CD4-positive, alpha-beta memory T cell (primary cell): ENCODE measurements around the gene PLCL1. TPM values are rescaled to one million over a fixed set of nuclear protein-coding genes. Genes with fewer than 3 reads are reported as not detected.

Experiments
- CTCF ChIA-PET: fragments of 350-600 bp; sonication (Branson Sonifier 250); formaldehyde crosslinking; loops from one replicate; lab custom pipeline; 2021; ENCODE audit warnings: inconsistent platforms; ENCODE audit not compliant: partially characterized antibody; lab: Charles Lee
- POLR2A ChIA-PET: fragments of 350-600 bp; sonication (Branson Sonifier 250); formaldehyde crosslinking; loops from one replicate; lab custom pipeline; 2021; ENCODE audit not compliant: partially characterized antibody; lab: Charles Lee
- DNase-seq, 5 donors: peaks; one replicate each; pipeline versions ENCODE4 v3.0.0 to v3.0.0-alpha.2; 2020 to 2022; ENCODE audit warnings: mixed read lengths in 1 of 5
- H3K27ac ChIP-seq: one replicate; pipeline ENCODE4 v1.7.0; 2013; ENCODE audit warnings: low read depth, low read length
- H3K27me3 ChIP-seq: 2 replicates; pipeline ENCODE4 v1.7.0; 2013; ENCODE audit warnings: mild to moderate bottlenecking, low read length, moderate library complexity; ENCODE audit not compliant: insufficient read depth
- H3K36me3 ChIP-seq: 2 replicates; pipeline ENCODE4 v1.7.0; 2013; ENCODE audit warnings: mild to moderate bottlenecking, low read length, moderate library complexity; ENCODE audit not compliant: insufficient read depth
- H3K4me1 ChIP-seq: 2 replicates; pipeline ENCODE4 v1.7.0; 2013; ENCODE audit warnings: mild to moderate bottlenecking, low read length, moderate library complexity; ENCODE audit not compliant: insufficient read depth
- H3K4me3 ChIP-seq, 2 donors: one replicate each; pipeline ENCODE4 v1.7.0; 2013; ENCODE audit warnings: low read length in 2 of 2, mild to moderate bottlenecking in 1 of 2
- H3K9me3 ChIP-seq, 2 donors: one replicate each; pipeline ENCODE4 v1.7.0; 2013; ENCODE audit warnings: low read length in 2 of 2, control low read depth in 1 of 2; ENCODE audit not compliant: control insufficient read depth in 1 of 2
- H3K27ac Mint-ChIP-seq, 7 donors: one replicate each; pipeline ENCODE4 v1.8.0; 2020 to 2021; ENCODE audit warnings: mixed read lengths in 7 of 7, mild to moderate bottlenecking in 6 of 7, inconsistent platforms in 3 of 7, moderate library complexity in 3 of 7
- H3K27me3 Mint-ChIP-seq, 2 donors: one replicate each; pipeline ENCODE4 v1.8.0; 2020 to 2021; ENCODE audit warnings: mixed read lengths in 2 of 2
- H3K36me3 Mint-ChIP-seq, 2 donors: one replicate each; pipeline ENCODE4 v1.8.0; 2020 to 2021; ENCODE audit warnings: mixed read lengths in 2 of 2, inconsistent platforms in 1 of 2, mild to moderate bottlenecking in 1 of 2
- H3K4me1 Mint-ChIP-seq, 4 donors: one replicate each; pipeline ENCODE4 v1.8.0; 2020 to 2021; ENCODE audit warnings: mixed read lengths in 4 of 4, mild to moderate bottlenecking in 1 of 4
- H3K4me3 Mint-ChIP-seq, 8 donors: one replicate each; pipeline ENCODE4 v1.8.0; 2020 to 2021; ENCODE audit warnings: mixed read lengths in 8 of 8, mild to moderate bottlenecking in 7 of 8, moderate library complexity in 6 of 8, inconsistent platforms in 3 of 8
- H3K9me3 Mint-ChIP-seq, 8 donors: one replicate each; pipeline ENCODE4 v1.8.0; 2020 to 2021; ENCODE audit warnings: mixed read lengths in 8 of 8, mild to moderate bottlenecking in 5 of 8, inconsistent platforms in 3 of 8, moderate library complexity in 1 of 8
- intact Hi-C: fragments of 100-400 bp; cut with micrococcal nuclease; formaldehyde crosslinking; loops from one replicate; pipeline ENCODE4 v1.15.1; 2023
- polyA plus RNA-seq, 2 donors: library from polyadenylated mRNA; unstranded; fragments of 300-500 nt; fragmentation: Illumina TruSeq; gene quantifications; one replicate each; pipeline ENCODE4 v1.2.3, GENCODE V29; 2021
- total RNA-seq, 2 experiments: library from RNA; stranded (reverse); gene quantifications; one replicate each; pipeline ENCODE4 v1.2.3, GENCODE V29; 2021

Gene PLCL1
- total and polyA plus RNA-seq, 4 experiments from 2014 or later = 5.5 to 17.6 (median 12.4) TPM

DNA sequence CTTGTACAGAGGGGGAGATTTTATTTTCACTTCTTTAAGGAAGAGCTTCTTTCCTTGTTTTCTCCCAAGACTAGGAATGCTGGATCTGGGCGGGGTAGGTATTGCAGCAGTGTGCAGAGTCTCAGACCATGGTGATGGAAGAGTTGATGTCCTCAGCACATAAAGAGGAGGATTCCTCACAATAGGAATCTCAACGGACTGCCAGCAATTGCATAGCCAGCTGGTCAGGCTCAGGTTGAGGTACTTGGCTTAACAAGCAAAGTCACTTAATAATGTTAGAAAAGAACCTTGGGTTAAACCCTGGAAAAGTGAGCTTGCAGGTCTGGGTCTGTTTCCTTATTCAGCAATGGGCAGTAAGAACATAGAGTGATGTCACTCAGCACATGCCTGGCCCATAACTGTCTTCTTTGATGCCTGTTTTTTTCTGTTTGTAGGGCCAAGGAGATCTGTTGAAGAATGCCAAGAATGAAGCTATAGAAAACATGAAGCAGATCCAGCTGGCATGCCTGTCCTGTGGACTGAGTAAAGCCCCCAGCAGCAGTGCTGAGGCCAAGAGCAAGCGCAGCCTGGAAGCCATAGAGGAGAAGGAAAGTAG, 342.1 kb downstream of the PLCL1 start:
- ChIA-PET POLR2A (interaction anchor here (1.6 kb wide), 1 partner anchor 8 kb away, joined by 3 read pairs; no protein-coding TSS in a partner anchor), CTCF (interaction anchor here (1.2 kb wide), 1 partner anchor 255 kb away, joined by 4 read pairs; no protein-coding TSS in a partner anchor)
- H3K4me3 Mint-ChIP-seq = no peak overlapping the region
- no peaks in the 10 kb centered on the region for H3K9me3 ChIP-seq
- H3K27me3 Mint-ChIP-seq = no peaks in the 10 kb centered on the region
- H3K36me3 Mint-ChIP-seq = peaks cover 25 to 38% of the 10 kb centered on the region in 2 donors
- no peaks in the 10 kb centered on the region for H3K4me1 ChIP-seq
- peaks cover 0 to 6% (median 1%) of the 10 kb centered on the region in 8 donors for H3K9me3 Mint-ChIP-seq
- DNase-seq = no peak
- H3K36me3 ChIP-seq = no peaks in the 10 kb centered on the region
- intact Hi-C loops = no loop called here
- H3K4me3 ChIP-seq = no peak overlapping the region
- H3K27ac Mint-ChIP-seq = peak overlapping the region in 1 of 7 donors; percentile 6
- H3K27me3 ChIP-seq = no peaks in the 10 kb centered on the region
- peaks cover 7 to 18% (median 15%) of the 10 kb centered on the region in 4 donors for H3K4me1 Mint-ChIP-seq
- no peak overlapping the region for H3K27ac ChIP-seq

DNA sequence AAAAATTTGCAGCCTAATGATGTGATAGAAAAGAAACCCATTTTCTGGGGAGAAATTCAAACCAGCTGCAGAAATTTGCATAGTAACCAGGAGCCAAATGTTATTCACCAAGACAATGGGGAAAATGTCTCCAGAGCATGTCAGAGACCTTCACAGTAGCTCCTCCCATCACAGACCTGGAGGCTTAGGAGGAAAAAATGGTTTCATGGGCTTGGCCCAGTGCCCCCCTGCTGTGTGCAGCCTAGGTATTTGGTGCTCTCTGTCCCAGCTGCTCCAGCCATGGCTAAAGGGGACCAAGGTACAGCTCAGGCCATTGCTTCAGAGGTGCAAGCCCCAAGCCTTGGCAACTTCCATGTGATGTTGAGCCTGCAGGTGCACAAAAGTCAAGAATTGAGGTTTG, 352.9 kb downstream of the PLCL1 start:
- H3K9me3 Mint-ChIP-seq = peaks cover 0 to 22% (median 8%) of the 10 kb centered on the region in 8 donors

DNA sequence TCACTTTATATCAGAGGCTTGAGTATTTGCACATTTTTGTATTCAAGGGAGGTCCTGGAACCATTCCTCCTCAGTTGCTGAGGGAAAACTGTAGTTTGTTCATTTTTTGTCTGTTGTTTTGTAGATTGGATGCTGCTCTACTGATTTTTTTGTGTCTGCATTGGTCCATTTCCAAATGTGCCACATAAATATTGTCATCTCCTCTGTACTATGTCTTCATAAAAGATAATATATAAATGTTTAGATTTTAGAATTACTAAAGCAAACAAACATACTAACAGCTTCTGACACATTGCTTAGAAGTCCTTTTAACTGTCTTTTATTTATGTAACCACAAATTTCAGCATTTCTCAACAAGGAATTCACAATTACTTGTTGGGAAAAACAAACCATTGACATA, 356.8 kb downstream of the PLCL1 start:
- POLR2A ChIA-PET = no interaction called here
- CTCF ChIA-PET = interaction anchor here (1.0 kb wide), 1 partner anchor 34 kb away, joined by 3 read pairs; no protein-coding TSS in a partner anchor
- peaks cover 3 to 8% of the 10 kb centered on the region in 2 donors for H3K36me3 Mint-ChIP-seq

More for the DNA sequence above, 352.9 kb downstream of the PLCL1 start:
- Histone ChIP-seq H3K9me3 (no peaks in the 10 kb centered on the region), H3K4me1 (no peaks in the 10 kb centered on the region), H3K36me3 (no peaks in the 10 kb centered on the region), H3K27me3 (no peaks in the 10 kb centered on the region), H3K4me3 (no peak overlapping the region), H3K27ac (no peak overlapping the region)
- no peak for DNase-seq
- H3K4me3 Mint-ChIP-seq = no peak overlapping the region
- H3K4me1 Mint-ChIP-seq = no peaks in the 10 kb centered on the region
- peaks cover 8 to 29% of the 10 kb centered on the region in 2 donors for H3K36me3 Mint-ChIP-seq
- H3K27ac Mint-ChIP-seq = no peak overlapping the region
- intact Hi-C loops = no loop called here
- no peaks in the 10 kb centered on the region for H3K27me3 Mint-ChIP-seq
- POLR2A ChIA-PET = no interaction called here
- CTCF ChIA-PET = no interaction called here

DNA sequence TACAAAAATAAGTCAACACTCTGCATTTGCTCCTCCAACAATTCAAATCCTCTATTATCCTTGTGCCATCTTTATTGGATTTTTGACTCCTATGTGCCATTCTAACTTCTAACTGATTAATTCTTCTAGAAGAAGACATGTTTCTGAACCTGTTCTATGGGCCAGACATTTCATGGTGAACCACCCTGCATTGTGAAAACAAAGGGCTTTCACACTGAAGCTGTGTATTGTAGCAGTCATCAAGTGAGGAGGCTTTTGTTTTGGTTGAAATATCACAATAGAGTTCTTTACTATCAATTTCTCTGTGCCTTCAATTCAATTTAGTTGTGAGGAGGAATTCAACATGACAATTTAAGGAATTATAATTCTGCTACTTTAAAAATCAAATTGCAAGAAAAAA, 357.9 kb downstream of the PLCL1 start:
- H3K27me3 Mint-ChIP-seq = no peaks in the 10 kb centered on the region
- H3K4me3 ChIP-seq = no peak overlapping the region
- H3K27ac Mint-ChIP-seq = no peak overlapping the region
- DNase-seq = no peak
- no peaks in the 10 kb centered on the region for H3K4me1 ChIP-seq
- ChIA-PET POLR2A (no interaction called here), CTCF (no interaction called here)
- H3K36me3 ChIP-seq = no peaks in the 10 kb centered on the region
- H3K4me1 Mint-ChIP-seq = no peaks in the 10 kb centered on the region
- no peaks in the 10 kb centered on the region for H3K9me3 ChIP-seq
- peaks cover 0 to 2% (median 0%) of the 10 kb centered on the region in 8 donors for H3K9me3 Mint-ChIP-seq
- H3K36me3 Mint-ChIP-seq = peaks cover 0 to 3% of the 10 kb centered on the region in 2 donors
- H3K4me3 Mint-ChIP-seq = no peak overlapping the region
- H3K27me3 ChIP-seq = no peaks in the 10 kb centered on the region
- intact Hi-C loops = no loop called here
- no peak overlapping the region for H3K27ac ChIP-seq

More for the DNA sequence above, 356.8 kb downstream of the PLCL1 start:
- H3K27me3 ChIP-seq = no peaks in the 10 kb centered on the region
- no peak for DNase-seq
- Mint-ChIP-seq H3K9me3 (peaks cover 0 to 11% (median 7%) of the 10 kb centered on the region in 8 donors), H3K27me3 (no peaks in the 10 kb centered on the region), H3K4me3 (no peak overlapping the region), H3K27ac (no peak overlapping the region), H3K4me1 (no peaks in the 10 kb centered on the region)
- intact Hi-C loops = no loop called here
- no peak overlapping the region for H3K27ac ChIP-seq
- H3K4me3 ChIP-seq = no peak overlapping the region
- no peaks in the 10 kb centered on the region for H3K36me3 ChIP-seq
- no peaks in the 10 kb centered on the region for H3K9me3 ChIP-seq
- no peaks in the 10 kb centered on the region for H3K4me1 ChIP-seq

DNA sequence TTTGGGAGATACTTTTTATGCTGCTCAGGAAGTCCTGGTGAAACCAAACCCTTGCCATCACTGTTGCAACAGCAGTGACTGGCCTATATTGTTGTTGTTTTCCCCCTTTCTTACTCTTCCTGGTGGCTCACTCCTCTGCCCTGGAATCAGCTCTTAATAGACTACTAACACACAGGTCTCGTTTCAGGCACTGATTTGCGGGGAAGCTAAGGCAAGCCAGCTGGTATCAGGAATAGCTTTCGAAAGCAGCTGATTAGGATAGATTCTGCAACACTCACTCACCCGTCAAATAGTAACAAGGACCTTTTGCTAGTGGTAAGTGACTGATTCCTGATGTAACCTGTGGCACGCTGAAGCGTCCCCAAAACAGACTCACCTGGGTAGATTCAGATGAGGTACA, 360.4 kb downstream of the PLCL1 start:
- Histone ChIP-seq H3K27ac (no peak overlapping the region), H3K9me3 (no peaks in the 10 kb centered on the region), H3K4me3 (no peak overlapping the region), H3K27me3 (no peaks in the 10 kb centered on the region), H3K36me3 (no peaks in the 10 kb centered on the region), H3K4me1 (no peaks in the 10 kb centered on the region)
- ChIA-PET CTCF (interaction anchor here (1.1 kb wide), 1 partner anchor 57 kb away, joined by 3 read pairs; no protein-coding TSS in a partner anchor), POLR2A (no interaction called here)
- Mint-ChIP-seq H3K4me3 (no peak overlapping the region), H3K4me1 (no peaks in the 10 kb centered on the region), H3K36me3 (no peaks in the 10 kb centered on the region), H3K27me3 (peaks cover 0 to 1% of the 10 kb centered on the region in 2 donors), H3K9me3 (no peaks in the 10 kb centered on the region), H3K27ac (no peak overlapping the region)
- no peak for DNase-seq
- intact Hi-C loops = no loop called here

DNA sequence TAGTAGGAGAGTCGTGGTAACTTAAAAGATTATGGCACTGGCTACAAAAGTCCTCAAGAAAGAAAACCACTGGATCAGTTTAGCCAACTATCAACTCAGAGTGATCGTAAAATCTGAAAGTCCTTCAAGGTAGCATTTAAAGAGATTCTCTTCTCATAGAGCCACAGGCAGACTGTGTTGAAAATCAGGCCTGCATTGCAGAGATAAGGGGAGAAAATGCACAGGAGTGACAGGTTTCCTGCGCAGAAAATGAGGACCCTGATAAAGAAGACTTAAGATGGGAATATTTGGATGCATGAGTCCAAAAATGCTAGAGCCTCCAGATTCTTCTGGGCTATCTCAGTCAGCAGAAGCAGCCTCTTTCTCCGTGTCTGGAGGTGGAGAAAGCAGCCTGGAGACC, 360.9 kb downstream of the PLCL1 start:
- CTCF ChIA-PET = interaction anchor here (1.1 kb wide), 1 partner anchor 57 kb away, joined by 3 read pairs; no protein-coding TSS in a partner anchor
- Histone ChIP-seq H3K9me3 (no peaks in the 10 kb centered on the region), H3K4me1 (no peaks in the 10 kb centered on the region), H3K27me3 (no peaks in the 10 kb centered on the region), H3K4me3 (no peak overlapping the region), H3K27ac (no peak overlapping the region), H3K36me3 (no peaks in the 10 kb centered on the region)
- no peaks in the 10 kb centered on the region for H3K4me1 Mint-ChIP-seq
- no peak overlapping the region for H3K4me3 Mint-ChIP-seq
- intact Hi-C loops = no loop called here
- H3K36me3 Mint-ChIP-seq = no peaks in the 10 kb centered on the region
- H3K27ac Mint-ChIP-seq = no peak overlapping the region
- H3K27me3 Mint-ChIP-seq = peaks cover 0 to 1% of the 10 kb centered on the region in 2 donors
- H3K9me3 Mint-ChIP-seq = no peaks in the 10 kb centered on the region
- DNase-seq = no peak
- POLR2A ChIA-PET = interaction anchor here (0.8 kb wide), 1 partner anchor 33 kb away, joined by 3 read pairs; no protein-coding TSS in a partner anchor

DNA sequence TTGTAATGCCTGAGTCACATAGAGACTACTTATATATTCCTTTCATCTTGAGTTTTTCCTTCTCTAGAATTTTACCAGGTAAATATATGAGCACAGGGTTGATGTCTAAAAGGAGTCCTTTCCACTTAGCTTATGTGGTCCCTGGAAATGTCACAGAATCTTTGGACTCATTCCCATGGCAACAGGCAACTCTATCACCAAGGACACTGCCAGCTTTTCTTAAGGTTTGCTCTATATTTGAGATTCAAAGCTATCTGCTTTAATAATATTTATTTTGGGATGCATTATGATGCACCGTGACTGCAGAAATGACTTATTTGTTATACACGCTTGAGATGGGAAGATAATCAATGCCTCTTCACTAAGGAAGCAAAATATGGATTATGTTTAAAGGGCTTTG, 363.0 kb downstream of the PLCL1 start:
- intact Hi-C loops = no loop called here
- no peak overlapping the region for H3K4me3 ChIP-seq
- H3K27ac ChIP-seq = no peak overlapping the region
- no peaks in the 10 kb centered on the region for H3K36me3 ChIP-seq
- no peaks in the 10 kb centered on the region for H3K4me1 Mint-ChIP-seq
- H3K4me1 ChIP-seq = no peaks in the 10 kb centered on the region
- no peak for DNase-seq
- no peak overlapping the region for H3K4me3 Mint-ChIP-seq
- no peaks in the 10 kb centered on the region for H3K36me3 Mint-ChIP-seq
- ChIA-PET CTCF (interaction anchor here (1.6 kb wide), 1 partner anchor 354 kb away, joined by 3 read pairs; no protein-coding TSS in a partner anchor), POLR2A (no interaction called here)
- H3K27me3 ChIP-seq = no peaks in the 10 kb centered on the region
- H3K9me3 Mint-ChIP-seq = no peaks in the 10 kb centered on the region
- no peaks in the 10 kb centered on the region for H3K9me3 ChIP-seq
- peaks cover 0 to 1% of the 10 kb centered on the region in 2 donors for H3K27me3 Mint-ChIP-seq
- no peak overlapping the region for H3K27ac Mint-ChIP-seq
